Mucosa of rectum (tissue), 2 donors: ENCODE results near the gene STRBP.

Experiments used
- H3K27ac ChIP-seq, 2 donors: one replicate each; pipeline ENCODE4 v1.7.0; 2013; ENCODE audit warnings: inconsistent platforms in 2 of 2, low read depth in 2 of 2, low read length in 2 of 2
- H3K27me3 ChIP-seq, 2 donors: one replicate each; pipeline ENCODE4 v1.7.0; 2013; ENCODE audit warnings: low read length in 2 of 2; ENCODE audit not compliant: control insufficient read depth in 2 of 2, insufficient read depth in 2 of 2
- H3K36me3 ChIP-seq, 2 donors: one replicate each; pipeline ENCODE4 v1.7.0; 2013; ENCODE audit warnings: low read length in 2 of 2; ENCODE audit not compliant: control insufficient read depth in 2 of 2, insufficient read depth in 2 of 2
- H3K4me1 ChIP-seq, 2 donors: one replicate each; pipeline ENCODE4 v1.7.0; 2013; ENCODE audit warnings: low read length in 2 of 2, mild to moderate bottlenecking in 1 of 2; ENCODE audit not compliant: control insufficient read depth in 2 of 2, insufficient read depth in 2 of 2
- H3K4me3 ChIP-seq, 2 donors: one replicate each; pipeline ENCODE4 v1.7.0; 2013; ENCODE audit warnings: low read length in 2 of 2
- H3K9ac ChIP-seq, 2 donors: one replicate each; pipeline ENCODE4 v1.7.0; 2013; ENCODE audit warnings: low read length in 2 of 2, low read depth in 1 of 2, mild to moderate bottlenecking in 1 of 2
- H3K9me3 ChIP-seq, 2 donors: one replicate each; pipeline ENCODE4 v1.7.0; 2013; ENCODE audit warnings: low read length in 2 of 2; ENCODE audit not compliant: control insufficient read depth in 2 of 2
- donor health status: healthy.
- donor health status: Normal muscosa, but diverticular disease.

Gene STRBP

GRCh38 chr9:123268465-123269259 is at the start of gene STRBP:
STRBP (minus strand) TSS chr9:123268586; CDS start chr9:123184134, 84,452 bp downstream.
- Histone ChIP-seq H3K9ac (peak within 1 kb of the TSS; percentile 75 to 85), H3K4me3 (peak within 1 kb of the TSS; percentile 69 to 81), H3K9me3 (no peaks in the 10 kb centered on the region), H3K27me3 (no peaks in the 10 kb centered on the region), H3K36me3 (no peaks in the 10 kb centered on the region), H3K27ac (peak within 1 kb of the TSS; percentile 73 to 88), H3K4me1 (peaks cover 7 to 11% of the 10 kb centered on the region in 2 donors)

- H3K36me3 ChIP-seq: no peaks in the 10 kb centered on the region
- no peak overlapping the region for H3K9ac ChIP-seq
- H3K27me3 ChIP-seq: no peaks in the 10 kb centered on the region
- no peaks in the 10 kb centered on the region for H3K4me1 ChIP-seq
- H3K4me3 ChIP-seq: no peak overlapping the region
- H3K9me3 ChIP-seq: no peaks in the 10 kb centered on the region
- H3K27ac ChIP-seq: no peak overlapping the region
Measured at GRCh38 chr9:123316053-123316718, 47.8 kb upstream of the STRBP start.

GRCh38 chr9:123315635-123316034 is 47.2 kb upstream of the STRBP start:
- no peak overlapping the region for H3K9ac ChIP-seq
- H3K4me1 ChIP-seq: no peaks in the 10 kb centered on the region
- H3K9me3 ChIP-seq: no peaks in the 10 kb centered on the region
- H3K27me3 ChIP-seq: no peaks in the 10 kb centered on the region
- no peak overlapping the region for H3K4me3 ChIP-seq
- H3K36me3 ChIP-seq: no peaks in the 10 kb centered on the region
- H3K27ac ChIP-seq: no peak overlapping the region

- Histone ChIP-seq H3K4me1 (no peaks in the 10 kb centered on the region), H3K27me3 (no peaks in the 10 kb centered on the region), H3K27ac (no peak overlapping the region), H3K9me3 (no peaks in the 10 kb centered on the region), H3K9ac (no peak overlapping the region), H3K36me3 (no peaks in the 10 kb centered on the region), H3K4me3 (no peak overlapping the region)
Measured at GRCh38 chr9:123314617-123315016, 46.2 kb upstream of the STRBP start.

- Histone ChIP-seq H3K27ac (no peak overlapping the region), H3K36me3 (no peaks in the 10 kb centered on the region), H3K4me1 (no peaks in the 10 kb centered on the region), H3K9ac (no peak overlapping the region), H3K27me3 (no peaks in the 10 kb centered on the region), H3K9me3 (no peaks in the 10 kb centered on the region), H3K4me3 (no peak overlapping the region)
Measured at GRCh38 chr9:123312306-123312877, 44.0 kb upstream of the STRBP start.

- Histone ChIP-seq H3K27me3 (no peaks in the 10 kb centered on the region), H3K4me3 (no peak overlapping the region), H3K27ac (no peak overlapping the region), H3K9me3 (no peaks in the 10 kb centered on the region), H3K9ac (no peak overlapping the region), H3K36me3 (no peaks in the 10 kb centered on the region), H3K4me1 (no peaks in the 10 kb centered on the region)
Measured at GRCh38 chr9:123311250-123311752, 42.9 kb upstream of the STRBP start.

GRCh38 chr9:123310551-123311249 is 42.3 kb upstream of the STRBP start:
- no peak overlapping the region for H3K9ac ChIP-seq
- H3K4me1 ChIP-seq: no peaks in the 10 kb centered on the region
- H3K27me3 ChIP-seq: no peaks in the 10 kb centered on the region
- H3K9me3 ChIP-seq: no peaks in the 10 kb centered on the region
- H3K27ac ChIP-seq: no peak overlapping the region
- H3K4me3 ChIP-seq: no peak overlapping the region
- H3K36me3 ChIP-seq: no peaks in the 10 kb centered on the region

GRCh38 chr9:123309611-123310010 is 41.2 kb upstream of the STRBP start:
- no peaks in the 10 kb centered on the region for H3K9me3 ChIP-seq
- H3K9ac ChIP-seq: no peak overlapping the region
- no peaks in the 10 kb centered on the region for H3K27me3 ChIP-seq
- H3K4me3 ChIP-seq: no peak overlapping the region
- no peak overlapping the region for H3K27ac ChIP-seq
- H3K4me1 ChIP-seq: peaks cover 0 to 2% of the 10 kb centered on the region in 2 donors
- no peaks in the 10 kb centered on the region for H3K36me3 ChIP-seq

GRCh38 chr9:123305879-123306278 is 37.5 kb upstream of the STRBP start:
- H3K9ac ChIP-seq: no peak overlapping the region
- no peak overlapping the region for H3K4me3 ChIP-seq
- no peak overlapping the region for H3K27ac ChIP-seq
- H3K27me3 ChIP-seq: no peaks in the 10 kb centered on the region
- no peaks in the 10 kb centered on the region for H3K36me3 ChIP-seq
- H3K4me1 ChIP-seq: peaks cover 0 to 4% of the 10 kb centered on the region in 2 donors
- H3K9me3 ChIP-seq: no peaks in the 10 kb centered on the region

GRCh38 chr9:123304340-123304691 is 35.9 kb upstream of the STRBP start:
- H3K27me3 ChIP-seq: no peaks in the 10 kb centered on the region
- no peak overlapping the region for H3K9ac ChIP-seq
- H3K4me1 ChIP-seq: peaks cover 0 to 4% of the 10 kb centered on the region in 2 donors
- no peaks in the 10 kb centered on the region for H3K9me3 ChIP-seq
- H3K4me3 ChIP-seq: no peak overlapping the region
- no peak overlapping the region for H3K27ac ChIP-seq
- no peaks in the 10 kb centered on the region for H3K36me3 ChIP-seq
